ENCODE results near the gene SMARCB1.

Gene SMARCB1

DNA sequence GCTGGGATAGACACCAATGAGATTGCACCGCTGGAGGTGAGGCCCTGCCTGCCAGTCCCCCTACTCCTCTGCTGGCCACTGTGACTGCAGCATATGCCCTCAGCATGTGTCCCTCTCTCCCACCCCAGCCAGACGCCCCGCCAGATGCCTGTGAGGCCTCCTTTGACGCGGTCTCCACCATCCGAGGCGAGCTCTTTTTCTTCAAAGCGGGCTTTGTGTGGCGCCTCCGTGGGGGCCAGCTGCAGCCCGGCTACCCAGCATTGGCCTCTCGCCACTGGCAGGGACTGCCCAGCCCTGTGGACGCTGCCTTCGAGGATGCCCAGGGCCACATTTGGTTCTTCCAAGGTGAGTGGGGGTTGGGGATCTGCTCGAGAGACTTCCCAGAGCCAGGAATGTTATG is 5.7 kb upstream of the SMARCB1 start:
- no peak for DNase-seq

DNA sequence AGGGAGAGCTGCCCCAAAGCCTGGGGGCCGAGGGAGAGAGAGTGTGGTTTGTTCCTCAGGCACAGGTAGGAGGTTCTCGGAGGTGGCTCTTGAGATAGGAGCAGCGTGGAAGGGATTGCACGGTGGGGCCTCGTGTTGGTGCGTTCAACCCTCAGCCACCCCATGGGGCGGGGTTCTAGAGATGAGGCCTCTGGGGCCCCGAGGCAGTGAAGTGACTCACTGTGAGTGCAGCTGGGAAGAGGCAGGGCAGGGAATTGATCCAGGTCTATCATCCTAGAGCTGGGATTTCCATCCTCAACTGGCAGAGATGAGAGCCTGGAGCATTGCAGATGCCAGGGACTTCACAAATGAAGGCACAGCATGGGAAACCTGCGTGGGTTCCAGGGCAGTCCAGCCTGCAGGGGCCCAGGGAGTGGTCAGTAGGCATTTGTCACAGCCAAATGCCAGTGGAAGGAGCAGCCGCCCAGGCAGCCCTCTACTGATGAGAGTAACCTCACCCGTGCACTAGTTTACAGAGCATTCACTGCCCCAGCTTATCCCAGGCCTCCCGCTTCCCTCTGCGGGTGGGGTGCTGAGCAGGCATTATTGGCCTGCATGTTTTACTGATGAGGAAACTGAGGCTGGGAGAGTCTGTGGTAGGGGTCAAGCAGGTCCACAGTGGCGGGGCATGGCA is 5.1 kb upstream of the SMARCB1 start:
- no peak for DNase-seq

DNA sequence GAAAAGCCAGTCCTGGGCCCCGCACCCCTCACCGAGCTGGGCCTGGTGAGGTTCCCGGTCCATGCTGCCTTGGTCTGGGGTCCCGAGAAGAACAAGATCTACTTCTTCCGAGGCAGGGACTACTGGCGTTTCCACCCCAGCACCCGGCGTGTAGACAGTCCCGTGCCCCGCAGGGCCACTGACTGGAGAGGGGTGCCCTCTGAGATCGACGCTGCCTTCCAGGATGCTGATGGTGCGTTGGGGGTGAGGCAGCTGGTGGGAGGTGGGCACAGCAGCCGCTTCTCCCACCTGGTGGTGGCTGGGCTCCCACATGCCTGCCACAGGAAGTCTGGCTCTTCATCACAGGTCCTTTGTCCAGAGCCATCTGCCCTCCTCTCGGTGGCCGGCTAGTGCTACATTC is 4.5 kb upstream of the SMARCB1 start:
- no peak for DNase-seq

- DNase-seq, result no peak
These were observed 4.1 kb upstream of the SMARCB1 start for GRCh38 chr22:23782703-23783102.

DNA sequence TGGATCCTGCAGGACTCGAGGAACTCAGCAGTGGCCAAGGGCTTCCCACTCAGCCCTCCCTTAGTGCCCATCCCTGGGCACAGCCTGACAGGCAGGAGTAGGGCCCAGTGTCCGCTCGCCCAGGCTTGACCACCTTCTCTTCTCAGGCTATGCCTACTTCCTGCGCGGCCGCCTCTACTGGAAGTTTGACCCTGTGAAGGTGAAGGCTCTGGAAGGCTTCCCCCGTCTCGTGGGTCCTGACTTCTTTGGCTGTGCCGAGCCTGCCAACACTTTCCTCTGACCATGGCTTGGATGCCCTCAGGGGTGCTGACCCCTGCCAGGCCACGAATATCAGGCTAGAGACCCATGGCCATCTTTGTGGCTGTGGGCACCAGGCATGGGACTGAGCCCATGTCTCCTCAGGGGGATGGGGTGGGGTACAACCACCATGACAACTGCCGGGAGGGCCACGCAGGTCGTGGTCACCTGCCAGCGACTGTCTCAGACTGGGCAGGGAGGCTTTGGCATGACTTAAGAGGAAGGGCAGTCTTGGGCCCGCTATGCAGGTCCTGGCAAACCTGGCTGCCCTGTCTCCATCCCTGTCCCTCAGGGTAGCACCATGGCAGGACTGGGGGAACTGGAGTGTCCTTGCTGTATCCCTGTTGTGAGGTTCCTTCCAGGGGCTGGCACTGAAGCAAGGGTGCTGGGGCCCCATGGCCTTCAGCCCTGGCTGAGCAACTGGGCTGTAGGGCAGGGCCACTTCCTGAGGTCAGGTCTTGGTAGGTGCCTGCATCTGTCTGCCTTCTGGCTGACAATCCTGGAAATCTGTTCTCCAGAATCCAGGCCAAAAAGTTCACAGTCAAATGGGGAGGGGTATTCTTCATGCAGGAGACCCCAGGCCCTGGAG is 3.3 kb upstream of the SMARCB1 start:
- no peak for DNase-seq

- DNase-seq, result no peak
These were observed 2.5 kb upstream of the SMARCB1 start for GRCh38 chr22:23784215-23784732.

DNA sequence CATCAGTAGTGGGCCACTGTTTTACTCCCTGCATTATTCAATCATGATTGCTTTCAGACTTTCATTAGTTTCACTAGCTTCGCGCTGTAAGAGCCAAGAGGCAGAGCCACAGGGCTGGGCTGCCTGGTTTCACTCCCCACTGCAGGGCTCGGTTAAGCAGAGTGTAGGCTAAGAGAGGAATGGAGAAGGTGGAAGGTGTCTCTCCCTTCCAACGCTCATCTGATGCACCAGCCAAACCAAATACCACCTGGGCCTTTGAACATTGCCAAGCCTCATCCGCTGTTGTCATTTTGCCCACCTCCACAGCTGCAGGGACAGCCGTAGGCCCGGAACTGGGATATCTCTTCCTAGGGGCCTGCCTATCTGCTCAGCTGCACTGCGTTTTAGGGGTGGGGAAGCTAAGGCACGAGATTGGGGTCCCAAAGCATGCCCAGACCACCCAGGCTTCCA is 480 bp upstream of the SMARCB1 start:
- no peak for DNase-seq

- DNase-seq, result no peak
These were observed 782 bp downstream of the SMARCB1 start for GRCh38 chr22:23787600-23787896.

GRCh38 chr22:23787910-23788309 is 1.1 kb downstream of the SMARCB1 start:
- no peak for DNase-seq

DNA sequence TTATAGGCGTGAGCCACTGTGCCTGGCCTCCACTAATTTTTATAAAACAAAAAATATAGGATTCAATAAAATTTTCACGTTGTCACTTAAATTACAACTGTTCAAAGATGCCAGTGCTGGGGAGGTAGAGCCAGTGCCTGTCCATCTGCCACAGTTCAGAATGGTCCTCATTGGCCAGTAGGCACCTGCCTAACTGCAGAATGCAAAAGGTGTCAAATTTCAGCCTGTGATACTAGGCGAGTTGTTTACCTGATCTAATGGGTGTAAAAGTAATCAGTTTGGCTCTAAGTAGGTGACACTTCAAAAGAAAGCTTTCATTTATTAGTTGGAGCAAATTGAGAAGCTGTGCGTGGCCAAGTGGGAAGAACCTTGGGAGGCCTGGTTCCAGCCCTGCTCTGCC is 2.4 kb downstream of the SMARCB1 start:
- no peak for DNase-seq

- no peak for DNase-seq
These were observed 2.9 kb downstream of the SMARCB1 start for GRCh38 chr22:23789638-23790037.

DNA sequence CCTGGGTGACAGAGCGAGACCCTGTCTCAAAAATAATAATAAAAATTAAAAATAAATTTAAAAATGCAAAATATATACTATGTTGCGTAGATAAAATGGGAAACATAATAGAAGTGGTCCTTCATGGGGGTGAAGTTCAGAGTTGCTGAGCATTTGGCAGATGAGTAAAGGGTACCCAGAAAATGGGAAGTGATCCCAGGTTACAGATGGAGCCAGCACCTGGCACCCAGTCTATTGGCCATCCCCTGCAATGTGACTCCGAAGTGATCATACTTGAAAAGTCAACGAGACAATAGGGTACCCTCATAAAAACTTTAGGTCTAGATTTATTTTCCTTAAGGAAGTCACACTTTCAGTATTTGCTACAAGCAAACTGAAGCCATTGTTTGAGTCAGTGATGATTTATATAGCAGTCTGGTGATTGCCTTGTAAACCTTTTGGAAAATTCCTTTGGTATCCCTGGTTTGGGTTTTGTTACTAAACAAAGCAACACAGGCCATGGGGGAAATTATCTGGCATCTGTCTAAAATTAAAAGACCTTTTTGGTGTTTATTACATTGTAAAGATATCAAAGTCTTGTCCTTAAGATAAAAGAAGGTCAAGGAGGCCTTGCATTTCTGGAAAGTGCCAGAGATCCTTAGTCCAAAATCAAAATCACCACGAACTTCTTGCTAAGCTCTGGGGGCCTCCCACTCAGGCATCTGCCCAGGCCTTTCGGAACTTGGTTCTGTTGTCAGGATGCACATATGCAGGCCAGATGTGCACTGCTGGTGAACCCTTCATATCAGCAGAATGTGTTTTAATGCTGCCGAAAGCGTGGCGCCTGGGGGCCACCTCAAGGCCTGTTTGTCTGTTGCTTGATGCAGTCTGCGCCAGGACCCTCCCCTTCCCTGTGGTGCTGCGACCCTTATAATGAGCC is 4.3 kb downstream of the SMARCB1 start:
- DNase-seq, result no peak

DNA sequence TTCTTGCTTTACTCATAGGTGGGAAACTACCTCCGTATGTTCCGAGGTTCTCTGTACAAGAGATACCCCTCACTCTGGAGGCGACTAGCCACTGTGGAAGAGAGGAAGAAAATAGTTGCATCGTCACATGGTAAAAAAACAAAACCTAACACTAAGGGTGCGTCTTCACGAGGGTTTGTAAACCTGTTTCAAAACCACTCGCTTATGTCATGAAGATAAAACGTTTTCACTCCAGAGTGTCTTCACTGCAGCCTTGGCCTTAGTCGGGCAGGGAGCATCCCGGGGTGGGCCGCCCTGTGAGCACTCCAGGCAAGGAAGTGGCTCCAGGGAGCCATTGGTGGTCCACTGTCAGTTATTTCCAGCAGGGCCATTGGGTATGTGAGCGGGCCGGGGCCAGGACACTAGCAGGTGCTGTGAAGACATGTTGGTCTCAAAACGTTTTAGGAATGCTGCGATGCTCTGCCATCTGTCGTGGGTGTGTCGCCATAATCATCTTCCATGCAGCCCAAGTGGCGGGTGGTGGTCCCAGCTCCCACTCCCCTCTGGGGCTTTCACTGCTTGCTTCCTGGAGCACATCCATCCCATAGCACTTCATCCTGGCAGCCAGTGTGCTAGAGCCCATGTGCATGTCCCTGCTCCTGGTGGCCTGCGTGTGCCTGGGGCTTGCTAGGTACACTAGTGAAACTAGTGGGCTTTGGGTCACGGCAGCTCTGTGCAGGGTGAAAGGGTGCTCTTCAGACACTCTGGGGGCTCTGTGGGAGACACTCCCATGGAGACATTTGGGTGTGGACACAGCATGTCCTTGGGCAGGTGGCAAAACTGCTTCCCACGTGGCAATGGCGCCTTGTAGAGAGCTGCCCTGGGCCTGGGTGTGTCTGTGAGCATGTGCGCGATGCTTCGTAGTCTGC is 5.2 kb downstream of the SMARCB1 start:
- DNase-seq, result no peak

GRCh38 chr22:23793326-23793725 is 6.6 kb downstream of the SMARCB1 start:
- no peak for DNase-seq

- DNase-seq, result no peak
These were observed 9.7 kb downstream of the SMARCB1 start for GRCh38 chr22:23796461-23796860.

DNA sequence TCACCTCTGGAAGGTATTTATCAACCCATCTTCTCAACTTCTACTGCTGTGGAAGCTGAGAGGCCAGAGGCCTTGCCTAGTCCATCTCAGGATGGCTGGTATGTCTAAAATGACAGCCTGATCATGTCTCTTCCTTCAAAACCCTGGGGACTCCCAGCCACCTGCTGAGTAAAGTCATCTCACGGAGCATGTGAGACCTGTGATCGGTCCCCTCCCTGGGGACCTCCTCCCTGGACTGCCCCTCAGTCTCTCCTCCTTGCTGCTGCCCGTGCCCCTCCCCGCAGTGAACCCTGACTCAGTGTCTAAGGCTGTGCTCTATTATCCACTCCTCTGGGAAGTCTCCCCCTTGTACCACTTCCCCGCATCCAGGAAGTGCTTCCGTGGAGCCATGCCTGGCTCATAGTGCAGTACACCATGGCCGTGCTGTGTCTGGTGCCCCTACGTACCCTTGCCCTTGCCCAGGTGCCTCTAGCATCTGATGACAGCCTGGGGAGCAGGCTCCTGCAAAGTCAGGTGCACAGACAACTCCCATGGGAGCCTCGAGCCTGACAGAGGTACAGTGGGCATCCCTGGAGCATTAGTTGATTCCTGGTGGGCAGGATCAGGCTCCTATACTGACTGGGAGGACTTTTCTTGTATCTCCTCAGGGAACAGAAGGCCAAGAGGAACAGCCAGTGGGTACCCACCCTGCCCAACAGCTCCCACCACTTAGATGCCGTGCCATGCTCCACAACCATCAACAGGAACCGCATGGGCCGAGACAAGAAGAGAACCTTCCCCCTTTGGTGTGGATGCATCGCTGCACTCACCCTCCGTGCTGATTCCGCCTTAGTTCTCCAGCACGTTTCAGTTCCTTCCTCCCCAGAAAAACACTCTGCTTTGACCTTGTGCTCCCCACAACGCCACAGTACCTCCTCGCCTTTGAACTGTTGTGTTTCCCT is 13.8 kb downstream of the SMARCB1 start:
- DNase-seq, result no peak

GRCh38 chr22:23801238-23801821 is 14.6 kb downstream of the SMARCB1 start:
- DNase-seq, result no peak

DNA sequence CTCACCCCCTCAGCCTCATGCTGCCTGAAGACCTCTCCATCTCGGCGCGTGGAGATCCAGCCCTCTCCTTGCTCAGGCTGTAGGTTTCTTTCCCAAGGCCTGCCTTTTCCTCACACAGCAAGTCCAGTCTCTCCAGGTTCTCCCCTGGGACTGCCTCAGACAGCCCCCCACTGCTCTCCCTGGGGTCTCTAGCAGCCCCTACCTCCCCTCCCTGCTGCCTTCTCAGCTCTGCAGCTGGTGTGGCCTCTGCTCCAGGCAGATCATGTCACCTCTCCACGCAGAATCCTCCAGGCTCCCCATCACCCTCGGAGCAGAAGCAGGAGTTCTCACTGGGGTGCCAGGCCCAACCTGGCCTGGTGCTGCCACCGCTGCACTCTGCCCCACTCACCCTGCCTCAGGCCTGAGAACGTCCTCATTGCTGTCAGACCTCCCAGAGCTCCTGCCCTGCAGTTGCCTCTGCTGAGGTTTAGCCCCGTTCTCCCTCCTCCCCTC is 15.2 kb downstream of the SMARCB1 start:
- DNase-seq, result no peak

DNA sequence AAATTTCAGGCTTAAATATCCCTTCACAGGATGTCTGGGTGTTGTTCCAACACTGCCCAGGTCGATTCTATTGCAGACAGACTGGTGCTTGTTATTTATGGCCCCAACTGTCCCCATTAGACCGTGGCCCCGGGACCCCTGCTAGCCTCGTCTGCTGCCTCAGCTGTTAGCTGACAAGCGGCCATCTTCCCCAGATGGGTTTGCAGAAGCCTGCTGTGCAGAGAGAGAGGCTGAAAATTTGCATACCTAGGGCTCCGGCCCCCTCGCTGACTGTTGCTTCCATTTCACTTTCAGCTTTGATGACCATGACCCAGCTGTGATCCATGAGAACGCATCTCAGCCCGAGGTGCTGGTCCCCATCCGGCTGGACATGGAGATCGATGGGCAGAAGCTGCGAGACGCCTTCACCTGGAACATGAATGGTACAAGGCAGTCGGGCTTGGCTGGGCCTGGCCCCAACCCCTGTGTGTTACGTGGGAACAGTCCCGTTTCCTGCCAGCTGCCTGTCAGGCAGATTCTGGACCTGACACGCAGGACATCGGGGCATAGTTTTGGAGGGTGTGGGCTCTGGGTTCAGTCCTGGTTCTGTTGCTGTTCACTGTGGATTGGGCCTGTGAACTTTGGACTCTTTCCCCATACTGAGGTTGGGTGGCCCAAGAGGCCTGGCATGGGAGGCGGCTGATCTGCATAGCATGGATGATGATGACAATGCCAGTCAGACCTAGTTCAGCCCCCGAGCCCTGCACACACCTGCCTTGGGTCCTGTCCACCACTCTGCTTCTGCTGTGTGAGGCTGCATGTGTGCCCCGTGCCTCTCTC is 16.4 kb downstream of the SMARCB1 start:
- DNase-seq, result no peak

Data from T-helper 1 cell (primary cell).